ENCODE data around the gene PMEPA1. TPM values are rescaled to one million over a fixed set of nuclear protein-coding genes. Genes with fewer than 3 reads are reported as not detected.
"Not testable (repeated sequence)": the region's sequence is repeated elsewhere in the genome, so short reads cannot be mapped to it uniquely, and the experiment has no call there.

Gene PMEPA1
- total RNA-seq, 1 experiment from 2014 or later: 3.3 TPM

GRCh38 chr20:57638173-57638894 lies 71.5 kb downstream of the PMEPA1 start:
- DNase-seq: no peak
- Histone ChIP-seq H3K9me3 (0 out of 2 replicates have a peak, but pooled peaks cover 2% of the 10 kb centered on the region), H3K4me3 (no peak overlapping the region), H3K36me3 (no peaks in the 10 kb centered on the region), H3K27me3 (peaks cover 23% of the 10 kb centered on the region)

GRCh38 chr20:57633945-57634491 lies 75.8 kb downstream of the PMEPA1 start:
- Histone ChIP-seq H3K4me3 (no peak overlapping the region), H3K9me3 (0 out of 2 replicates have a peak, but pooled peaks cover 2% of the 10 kb centered on the region), H3K27me3 (peaks cover 25% of the 10 kb centered on the region), H3K36me3 (no peaks in the 10 kb centered on the region)
- DNase-seq: no peak

- Histone ChIP-seq H3K9me3 (0 out of 2 replicates have a peak, but pooled peaks cover 2% of the 10 kb centered on the region), H3K4me3 (no peak overlapping the region), H3K36me3 (no peaks in the 10 kb centered on the region), H3K27me3 (peaks cover 22% of the 10 kb centered on the region)
- DNase-seq: no peak
Observed at GRCh38 chr20:57632286-57632685, 77.5 kb downstream of the PMEPA1 start.

GRCh38 chr20:57630061-57630460 lies 79.8 kb downstream of the PMEPA1 start:
- H3K36me3 ChIP-seq: no peaks in the 10 kb centered on the region
- H3K27me3 ChIP-seq: peaks cover 10% of the 10 kb centered on the region
- H3K4me3 ChIP-seq: no peak overlapping the region
- peaks cover 6% of the 10 kb centered on the region for H3K9me3 ChIP-seq
- no peak for DNase-seq

- not testable (repeated sequence) for DNase-seq, H3K9me3 ChIP-seq, H3K27me3 ChIP-seq, H3K36me3 ChIP-seq, H3K4me3 ChIP-seq
Observed at GRCh38 chr20:57629491-57629901, 80.3 kb downstream of the PMEPA1 start.

GRCh38 chr20:57628962-57629308 lies 80.9 kb downstream of the PMEPA1 start:
- not testable (repeated sequence) for DNase-seq, H3K4me3 ChIP-seq, H3K27me3 ChIP-seq, H3K36me3 ChIP-seq
- H3K9me3 ChIP-seq: peaks cover 13% of the 10 kb centered on the region

GRCh38 chr20:57628047-57628961 lies 81.5 kb downstream of the PMEPA1 start:
- H3K27me3 ChIP-seq: peaks cover 7% of the 10 kb centered on the region
- peaks cover 13% of the 10 kb centered on the region for H3K9me3 ChIP-seq
- DNase-seq: no peak
- H3K4me3 ChIP-seq: no peak overlapping the region
- no peaks in the 10 kb centered on the region for H3K36me3 ChIP-seq

GRCh38 chr20:57627339-57627738 lies 82.5 kb downstream of the PMEPA1 start:
- no peaks in the 10 kb centered on the region for H3K36me3 ChIP-seq
- DNase-seq: no peak
- no peak overlapping the region for H3K4me3 ChIP-seq
- H3K9me3 ChIP-seq: peaks cover 13% of the 10 kb centered on the region
- H3K27me3 ChIP-seq: peaks cover 6% of the 10 kb centered on the region; the same call in 1 of the 2 replicates

- Histone ChIP-seq H3K4me3 (no peak overlapping the region), H3K36me3 (no peaks in the 10 kb centered on the region), H3K27me3 (no peaks in the 10 kb centered on the region), H3K9me3 (peaks cover 13% of the 10 kb centered on the region)
- no peak for DNase-seq
Observed at GRCh38 chr20:57625978-57626377, 83.8 kb downstream of the PMEPA1 start.

GRCh38 chr20:57625181-57625958 lies 84.4 kb downstream of the PMEPA1 start:
- peaks cover 13% of the 10 kb centered on the region for H3K9me3 ChIP-seq
- no peak overlapping the region for H3K4me3 ChIP-seq
- H3K27me3 ChIP-seq: no peaks in the 10 kb centered on the region
- no peak for DNase-seq
- no peaks in the 10 kb centered on the region for H3K36me3 ChIP-seq

- Histone ChIP-seq H3K4me3 (no peak overlapping the region), H3K27me3 (no peaks in the 10 kb centered on the region), H3K9me3 (peaks cover 13% of the 10 kb centered on the region), H3K36me3 (no peaks in the 10 kb centered on the region)
- DNase-seq: no peak
Observed at GRCh38 chr20:57624124-57624523, 85.7 kb downstream of the PMEPA1 start.

- no peaks in the 10 kb centered on the region for H3K36me3 ChIP-seq
- H3K4me3 ChIP-seq: no peak overlapping the region
- DNase-seq: peak; percentile 83
- no peaks in the 10 kb centered on the region for H3K27me3 ChIP-seq
- H3K9me3 ChIP-seq: peaks cover 13% of the 10 kb centered on the region
Observed at GRCh38 chr20:57622579-57623381, 87.0 kb downstream of the PMEPA1 start.

- H3K27me3 ChIP-seq: no peaks in the 10 kb centered on the region
- peaks cover 13% of the 10 kb centered on the region for H3K9me3 ChIP-seq
- H3K4me3 ChIP-seq: no peak overlapping the region
- DNase-seq: no peak
- no peaks in the 10 kb centered on the region for H3K36me3 ChIP-seq
Observed at GRCh38 chr20:57622201-57622570, 87.6 kb downstream of the PMEPA1 start.

GRCh38 chr20:57621421-57622200 lies 88.2 kb downstream of the PMEPA1 start:
- Histone ChIP-seq H3K36me3 (no peaks in the 10 kb centered on the region), H3K27me3 (no peaks in the 10 kb centered on the region), H3K4me3 (no peak overlapping the region), H3K9me3 (peaks cover 13% of the 10 kb centered on the region)
- no peak for DNase-seq

GRCh38 chr20:57620999-57621398 lies 88.8 kb downstream of the PMEPA1 start:
- H3K4me3 ChIP-seq: no peak overlapping the region
- peaks cover 13% of the 10 kb centered on the region for H3K9me3 ChIP-seq
- DNase-seq: no peak
- H3K27me3 ChIP-seq: no peaks in the 10 kb centered on the region
- H3K36me3 ChIP-seq: no peaks in the 10 kb centered on the region

Data from MG63 (cell line).